GM12874 (cell line): ENCODE measurements around the gene SIRPA.

ENCODE experiments used
- CTCF ChIP-seq: IDR thresholded peaks from 2 replicates; pipeline ENCODE4 v1.5.1; 2011; ENCODE audit warnings: low read depth, mild to moderate bottlenecking, control low read depth, low read length, moderate library complexity; ENCODE audit not compliant: insufficient read depth

Gene SIRPA

GRCh38 chr20:1902188-1902587 lies 7.0 kb downstream of the SIRPA start:
- no peak for TF ChIP-seq CTCF

GRCh38 chr20:1904135-1904534 lies 8.9 kb downstream of the SIRPA start:
- no peak for TF ChIP-seq CTCF

- TF ChIP-seq CTCF: no peak
These were observed 9.8 kb downstream of the SIRPA start for GRCh38 chr20:1905009-1905408.

- TF ChIP-seq CTCF: no peak
These were observed 10.5 kb downstream of the SIRPA start for GRCh38 chr20:1905693-1906092.

- no peak for TF ChIP-seq CTCF
These were observed 11.3 kb downstream of the SIRPA start for GRCh38 chr20:1906361-1907051.

- no peak for TF ChIP-seq CTCF
These were observed 12.4 kb downstream of the SIRPA start for GRCh38 chr20:1907586-1907985.

- no peak for TF ChIP-seq CTCF
These were observed 13.0 kb downstream of the SIRPA start for GRCh38 chr20:1908191-1908590.
